K562 (cell line): ENCODE results near the gene LENG8. TPM values are rescaled to one million over a fixed set of nuclear protein-coding genes. Genes with fewer than 3 reads are reported as not detected.

Experiments
- ATAC-seq: fragments of 200-7000 bp; cut with Tn5 transposase; 3 replicates; pipeline ENCODE4 v1.9.1; 2020; ENCODE audit warnings: moderate library complexity
- BruUV-seq: library from RNA; stranded (reverse); fragments of 400-500 nt; replicated peaks from 2 replicates; lab custom pipeline; 2021; lab: Mats Ljungman, UMichigan
- CTCF ChIA-PET: fragments of 300-600 bp; formaldehyde crosslinking; extraction: SDS; loops from one replicate; lab custom pipeline; 2021; ENCODE audit warnings: low intra/inter-chr PET ratio; lab: Yijun Ruan, JAX
- POLR2A ChIA-PET: fragments of 300-600, 350-650 bp; sonication (Branson Sonifier 250); formaldehyde crosslinking; extraction: SDS; loops from one replicate; lab custom pipeline; 2021; ENCODE audit warnings: antibody characterized with exemption, inconsistent platforms; lab: Yijun Ruan, JAX
- DNase-seq, 4 experiments: peaks; one replicate each; pipeline versions ENCODE4 v3.0.0 to v3.0.0-alpha.2; 2011 to 2018; ENCODE audit warnings: low spot score in 3 of 4, mixed read lengths in 3 of 4; ENCODE audit errors: extremely low read depth in 1 of 4
- FAIRE-seq: peaks from 2 replicates; lab custom pipeline; 2011; peaks lifted over from hg19 to GRCh38; lab: Jason Lieb, UNC
- H2AFZ ChIP-seq: 2 replicates; pipeline ENCODE4 v1.6.0; 2011; ENCODE audit warnings: low read depth, low read length, control low read depth, inconsistent platforms
- H3K27ac ChIP-seq: fragments of 200-600 bp; 3 replicates; pipeline ENCODE4 v1.8.0; 2011; ENCODE audit warnings: low read depth, mild to moderate bottlenecking, control low read depth, inconsistent platforms, low read length, moderate library complexity, mixed read lengths; ENCODE audit errors: extremely low read depth
- H3K27me3 ChIP-seq, 2 experiments: fragments of 300-600 bp in 1 of 2; 2 replicates in 1 of 2; 3 replicates in 1 of 2; pipeline versions ENCODE4 v1.6.0 to v1.8.0; 2011; ENCODE audit warnings: inconsistent platforms in 2 of 2, low read length in 2 of 2, mild to moderate bottlenecking in 1 of 2, mixed read lengths in 1 of 2, moderate library complexity in 1 of 2; ENCODE audit not compliant: control insufficient read depth in 2 of 2, insufficient read depth in 2 of 2
- H3K36me3 ChIP-seq: fragments of 300-600 bp; 3 replicates; pipeline ENCODE4 v1.8.0; 2011; ENCODE audit warnings: mild to moderate bottlenecking, low read length, inconsistent platforms; ENCODE audit not compliant: control insufficient read depth, insufficient read depth
- H3K4me1 ChIP-seq, 2 experiments: fragments of 200-600 bp in 1 of 2; replicated peaks in 1 of 2; 2 replicates in 1 of 2; 3 replicates in 1 of 2; pipeline versions ENCODE4 v1.5.1 to v1.8.0; 2011; ENCODE audit warnings: inconsistent platforms in 2 of 2, low read length in 2 of 2, mild to moderate bottlenecking in 1 of 2, mixed read lengths in 1 of 2, moderate library complexity in 1 of 2; ENCODE audit not compliant: control insufficient read depth in 2 of 2, insufficient read depth in 2 of 2
- H3K4me2 ChIP-seq: 2 replicates; pipeline ENCODE4 v1.6.1; 2011; ENCODE audit warnings: low read length, control low read depth, inconsistent platforms, mixed read lengths; ENCODE audit not compliant: insufficient read depth
- H3K4me3 ChIP-seq: fragments of 200-600 bp; sonication (generic), shearing (Covaris generic); 2 replicates; pipeline ENCODE4 v1.5.1; 2016; ENCODE audit warnings: control low read depth, inconsistent platforms
- H3K79me2 ChIP-seq: fragments of 200-600 bp; 3 replicates; pipeline ENCODE4 v1.8.0; 2011; ENCODE audit warnings: low read length, inconsistent platforms; ENCODE audit not compliant: control insufficient read depth, insufficient read depth
- H3K9ac ChIP-seq, 2 experiments: 2 replicates each; pipeline versions ENCODE4 v1.6.0 to v1.6.1; 2011; ENCODE audit warnings: low read depth in 2 of 2, low read length in 2 of 2, control low read depth in 1 of 2, inconsistent platforms in 1 of 2, mild to moderate bottlenecking in 1 of 2, mixed read lengths in 1 of 2; ENCODE audit not compliant: insufficient read depth in 1 of 2
- H3K9me1 ChIP-seq: one replicate; pipeline ENCODE4 v1.6.0; 2011; ENCODE audit warnings: inconsistent platforms, mild to moderate bottlenecking, low read length, moderate library complexity; ENCODE audit not compliant: control insufficient read depth, insufficient read depth
- H3K9me3 ChIP-seq: replicated peaks from 2 replicates; pipeline ENCODE4 v1.5.1; 2011; ENCODE audit warnings: low read depth, low read length, inconsistent platforms; ENCODE audit not compliant: control insufficient read depth, insufficient read depth
- H4K20me1 ChIP-seq: replicated peaks from 2 replicates; pipeline ENCODE4 v1.6.1; 2011; ENCODE audit warnings: low read length, inconsistent platforms, mixed read lengths; ENCODE audit not compliant: control insufficient read depth, insufficient read depth
- BRD9 ChIP-seq: fragments of 450-650 bp; IDR thresholded peaks from 2 replicates; pipeline ENCODE4 v1.6.1; 2018; ENCODE audit warnings: low read depth; ENCODE audit not compliant: partially characterized antibody
- CCAR2 ChIP-seq: fragments of 200-400 bp; formaldehyde crosslinking; IDR thresholded peaks from 2 replicates; pipeline ENCODE4 v1.6.1; 2017; ENCODE audit warnings: mild to moderate bottlenecking, low read depth, low read length
- CHAMP1 ChIP-seq: fragments of 450-650 bp; IDR thresholded peaks from 2 replicates; pipeline ENCODE4 v1.6.1; 2016; ENCODE audit warnings: mild to moderate bottlenecking
- FUS ChIP-seq: fragments of 200-400 bp; formaldehyde crosslinking; optimal IDR thresholded peaks from 2 replicates; pipeline ENCODE3; 2017; ENCODE audit warnings: low read depth, low read length
- HCFC1 ChIP-seq: IDR thresholded peaks from 2 replicates; pipeline ENCODE4 v1.6.1; 2012; ENCODE audit warnings: low read depth, low read length, improper control_type of control experiment
- KDM1A ChIP-seq, 2 experiments: fragments of 450-650 bp; IDR thresholded peaks; 2 replicates each; pipeline ENCODE4 v1.6.1; 2016; ENCODE audit warnings: mild to moderate bottlenecking in 2 of 2
- MIER1 ChIP-seq: fragments of 450-650 bp; IDR thresholded peaks from 2 replicates; pipeline ENCODE4 v1.6.1; 2016; ENCODE audit warnings: antibody characterized with exemption, mild to moderate bottlenecking, low read depth
- NFIC ChIP-seq: fragments of 450-650 bp; IDR thresholded peaks from 2 replicates; pipeline ENCODE4 v1.6.1; 2017; ENCODE audit warnings: mild to moderate bottlenecking, inconsistent platforms
- SAFB ChIP-seq: fragments of 200-400 bp; formaldehyde crosslinking; IDR thresholded peaks from 2 replicates; pipeline ENCODE4 v1.6.1; 2017; ENCODE audit warnings: low read depth, low read length, borderline replicate concordance
- SMC3 ChIP-seq: conservative IDR thresholded peaks from 2 replicates; pipeline ENCODE4 v1.6.1; 2011; ENCODE audit warnings: low read depth, low read length, improper control_type of control experiment; ENCODE audit not compliant: insufficient read depth
- SNIP1 ChIP-seq: fragments of 450-650 bp; IDR thresholded peaks from 2 replicates; pipeline ENCODE4 v1.7.1; 2017; ENCODE audit warnings: low read depth, mild to moderate bottlenecking
- SNRNP70 ChIP-seq: fragments of 200-400 bp; formaldehyde crosslinking; optimal IDR thresholded peaks from 2 replicates; pipeline ENCODE3; 2017; ENCODE audit warnings: low read depth, low read length
- SPI1 ChIP-seq: IDR thresholded peaks from 2 replicates; pipeline ENCODE4 v1.6.1; 2011; ENCODE audit warnings: low read depth, low read length, control low read depth, borderline replicate concordance
- TBP ChIP-seq: optimal IDR thresholded peaks from 2 replicates; pipeline ENCODE3; 2011; ENCODE audit warnings: low read depth, low read length, improper control_type of control experiment
- TEAD4 ChIP-seq, 2 experiments: sonication (generic) in 1 of 2; formaldehyde crosslinking in 1 of 2; IDR thresholded peaks; 2 replicates each; pipeline versions ENCODE4 v1.6.1 to v1.8.0; 2012 to 2022; ENCODE audit warnings: borderline replicate concordance in 1 of 2, inconsistent platforms in 1 of 2, low read length in 1 of 2, mild to moderate bottlenecking in 1 of 2, missing genetic modification reagents in 1 of 2
- THAP7 ChIP-seq: fragments of 250-450 bp; sonication (Bioruptor Pico); IDR thresholded peaks from 2 replicates; pipeline ENCODE4 v1.5.0; 2021
- ZNF140 ChIP-seq: fragments of 250-450 bp; sonication (Bioruptor Pico); IDR thresholded peaks from 2 replicates; pipeline ENCODE4 v1.8.0; 2021; ENCODE audit warnings: moderate library complexity, mild to moderate bottlenecking, inconsistent platforms
- WGBS: fragments of 100-300 bp; shearing (Covaris generic); methylation state at CpG from one replicate; pipeline ENCODE4 v1.1.6; 2016; ENCODE audit warnings: low coverage, mixed read lengths; ENCODE audit not compliant: insufficient coverage; ENCODE audit errors: missing lambda C conversion rate; 5-methylcytosine and 5-hydroxymethylcytosine counted together
- in situ Hi-C: fragments of 300-500 bp; cut with MboI; formaldehyde crosslinking; loops from 4 replicates; pipeline ENCODE4 v1.15.0; 2018; ENCODE audit warnings: inconsistent platforms, mixed read lengths
- intact Hi-C: fragments of 100-400 bp; cut with micrococcal nuclease; formaldehyde crosslinking; loops from 2 replicates; pipeline ENCODE4 v1.14.2; 2022
- polyA plus RNA-seq, 8 experiments: library from polyadenylated mRNA; depleted of rRNA in 4 of 8; stranded (reverse) in 5 of 8; unstranded in 3 of 8; fragments of >200 nt; fragmentation: Nextera tagmentation in 2 of 8; fragmentation: Illumina TruSeq in 1 of 8; extraction: Ambion mirVana in 2 of 8; extraction: Trizol in 1 of 8; gene quantifications; 2 replicates each; pipeline versions ENCODE4 v1.2.1 to v1.2.3, GENCODE V29; 2011 to 2014; ENCODE audit warnings: inconsistent platforms in 1 of 8, missing spikeins in 1 of 8
- total RNA-seq, 7 experiments: library from RNA; depleted of rRNA in 6 of 7; stranded (reverse); fragments of >200 nt in 6 of 7; fragmentation: Illumina TruSeq in 2 of 7; extraction: Trizol in 2 of 7; gene quantifications; 2 replicates each; pipeline versions ENCODE4 v1.2.1 to v1.2.3, GENCODE V29; 2011 to 2021; ENCODE audit warnings: low replicate concordance in 1 of 7

Gene LENG8
- total and polyA plus RNA-seq, 9 of the 15 experiments (the other 6 are each of a cell fraction or from before 2014, with no cell fraction given), result 0.74 to 146 (median 28.1) TPM

- TF ChIP-seq CHAMP1, result no peak
- TF ChIP-seq MIER1, result no peak
Measured at GRCh38 chr19:54440641-54441040, 8.4 kb upstream of the LENG8 start (continued).

GRCh38 chr19:54444737-54445136, 4.3 kb upstream of the LENG8 start:
- ChIA-PET CTCF (no interaction called here), POLR2A (no interaction called here)
- Histone ChIP-seq H4K20me1 (peaks cover 3% of the 10 kb centered on the region; the same call in 1 of the 2 replicates), H3K4me2 (no peak overlapping the region), H3K27me3 (no peaks in the 10 kb centered on the region), H3K79me2 (peaks cover 35% of the 10 kb centered on the region), H3K9me3 (no peaks in the 10 kb centered on the region), H3K4me3 (no peak overlapping the region), H3K9ac (no peak overlapping the region), H2AFZ (no peak overlapping the region), H3K36me3 (peaks cover 36% of the 10 kb centered on the region), H3K9me1 (no peaks in the 10 kb centered on the region), H3K27ac (no peak overlapping the region), H3K4me1 (peaks cover 8 to 12% of the 10 kb centered on the region in 2 experiments; a peak in 4 of 5 replicates)
- ATAC-seq (no peak), DNase-seq (no peak), FAIRE-seq (no peak)
- intact Hi-C loops (no loop called here), in situ Hi-C loops (no loop called here)
- 88% methylated on average over 6 of the region's 7 CpGs for WGBS
- BruUV-seq, result no TSS peak
- TF ChIP-seq SAFB (no peak), THAP7 (CRISPR knock-in tag) (no peak), TEAD4 (IDR thresholded peaks at IDR 0.05; ENCODE audit: low read length) (no peak), TEAD4 (CRISPR knock-in tag; IDR thresholded peaks at IDR 0.05; ENCODE audit: borderline replicate concordance) (no peak), ZNF140 (CRISPR knock-in tag) (no peak), SMC3 (no peak), FUS (no peak), SNIP1 (no peak), CCAR2 (no peak), KDM1A (IDR thresholded peaks at IDR 0.05) (no peak), SPI1 (no peak), CHAMP1 (no peak), BRD9 (no peak), HCFC1 (no peak), TBP (no peak), SNRNP70 (no peak), NFIC (no peak)
